HG02943 (cell line): Measurements from ENCODE around the gene CNPY4.
A peak's percentile ranks its signal among the peaks of the same experiment; 100 is the strongest.

Source experiments
- ATAC-seq: cut with Tn5 transposase; IDR thresholded peaks from one replicate; pipeline ENCODE4 v1.9.1; 2021; ENCODE audit warnings: mild to moderate bottlenecking, low read depth, moderate library complexity; ENCODE audit not compliant: unreplicated experiment

The CNPY4 gene

DNA sequence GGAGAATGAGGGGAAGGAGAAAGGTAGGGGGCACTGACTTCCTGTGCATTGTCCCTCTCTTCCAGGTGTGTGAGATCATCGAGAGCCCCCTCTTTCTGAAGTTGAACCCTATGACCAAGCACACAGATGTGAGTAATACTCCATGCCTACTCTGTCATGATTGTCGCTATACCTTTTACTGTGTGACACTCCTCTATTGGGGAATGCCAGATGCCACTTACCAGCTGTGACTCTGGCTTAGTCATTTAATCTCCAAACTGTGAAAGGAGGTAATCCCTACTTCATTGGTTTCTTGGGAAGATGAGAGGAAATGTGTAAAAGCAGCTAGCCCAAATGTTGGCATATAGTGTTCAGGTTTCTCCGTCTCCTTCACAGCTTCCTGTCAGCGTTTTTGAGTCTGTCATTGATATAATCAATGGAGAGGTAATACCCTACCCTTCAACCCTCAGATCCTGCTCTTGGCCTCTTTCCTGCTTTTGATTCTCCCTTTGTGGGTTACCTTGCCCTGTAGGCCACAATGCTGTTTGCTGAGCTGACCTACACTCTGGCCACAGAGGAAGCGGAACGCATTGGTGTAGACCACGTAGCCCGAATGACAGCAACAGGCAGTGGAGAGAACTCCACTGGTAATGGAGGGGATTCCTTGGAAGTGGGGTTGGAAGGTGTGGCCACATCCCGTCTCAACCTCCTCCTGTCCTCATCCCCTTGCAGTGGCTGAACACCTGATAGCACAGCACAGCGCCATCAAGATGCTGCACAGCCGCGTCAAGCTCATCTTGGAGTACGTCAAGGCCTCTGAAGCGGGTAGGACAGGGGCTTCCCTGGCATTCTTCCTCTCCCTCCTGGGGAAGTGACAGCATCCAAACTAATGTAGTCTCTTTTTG, 28.7 kb upstream of the CNPY4 start:
- ATAC-seq = no peak

DNA sequence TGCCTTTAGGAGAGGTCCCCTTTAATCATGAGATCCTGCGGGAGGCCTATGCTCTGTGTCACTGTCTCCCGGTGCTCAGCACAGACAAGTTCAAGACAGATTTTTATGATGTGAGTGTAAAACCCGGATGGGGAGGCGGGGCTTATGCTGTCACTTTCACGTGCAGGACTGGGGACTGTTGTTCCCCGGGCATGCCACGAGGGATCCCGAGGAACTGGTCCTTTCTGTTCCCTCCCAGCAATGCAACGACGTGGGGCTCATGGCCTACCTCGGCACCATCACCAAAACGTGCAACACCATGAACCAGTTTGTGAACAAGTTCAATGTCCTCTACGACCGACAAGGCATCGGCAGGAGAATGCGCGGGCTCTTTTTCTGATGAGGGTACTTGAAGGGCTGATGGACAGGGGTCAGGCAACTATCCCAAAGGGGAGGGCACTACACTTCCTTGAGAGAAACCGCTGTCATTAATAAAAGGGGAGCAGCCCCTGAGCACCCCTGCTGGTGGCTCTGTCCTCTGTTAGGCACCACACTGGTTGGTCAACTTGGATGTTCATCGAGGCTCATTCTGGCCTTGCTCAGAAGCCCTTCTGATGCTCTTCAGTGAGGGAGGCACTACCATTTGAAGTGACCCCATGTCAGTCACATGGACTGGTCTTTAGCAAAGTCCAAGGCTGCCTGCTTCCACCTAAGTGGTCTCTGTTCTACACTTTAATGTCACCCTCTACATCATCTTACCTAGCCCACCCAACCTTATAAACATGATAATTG, 27.8 kb upstream of the CNPY4 start:
- no peak for ATAC-seq

- ATAC-seq = no peak
These were observed 26.4 kb upstream of the CNPY4 start for GRCh38 chr7:100093054-100093453.

DNA sequence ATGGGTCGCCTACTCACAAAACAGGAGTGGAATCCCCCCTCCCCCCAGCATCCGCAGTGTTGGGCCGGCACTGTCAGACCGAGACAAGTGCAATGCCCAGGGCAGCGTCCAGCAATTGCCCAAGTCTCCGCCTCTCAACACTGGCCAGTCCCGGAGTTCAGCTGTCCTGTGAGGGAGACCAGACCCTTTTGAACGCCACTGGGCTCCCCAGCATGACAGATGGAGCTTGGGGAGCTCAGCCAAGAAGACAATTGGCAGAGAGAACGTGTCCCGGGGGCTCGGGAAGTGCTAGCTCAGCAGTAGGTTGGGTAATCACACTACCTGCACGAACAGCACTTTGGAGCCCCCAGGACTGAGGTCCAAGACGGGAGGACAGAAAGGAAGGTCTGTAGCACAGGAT, 25.9 kb upstream of the CNPY4 start:
- ATAC-seq = no peak

DNA sequence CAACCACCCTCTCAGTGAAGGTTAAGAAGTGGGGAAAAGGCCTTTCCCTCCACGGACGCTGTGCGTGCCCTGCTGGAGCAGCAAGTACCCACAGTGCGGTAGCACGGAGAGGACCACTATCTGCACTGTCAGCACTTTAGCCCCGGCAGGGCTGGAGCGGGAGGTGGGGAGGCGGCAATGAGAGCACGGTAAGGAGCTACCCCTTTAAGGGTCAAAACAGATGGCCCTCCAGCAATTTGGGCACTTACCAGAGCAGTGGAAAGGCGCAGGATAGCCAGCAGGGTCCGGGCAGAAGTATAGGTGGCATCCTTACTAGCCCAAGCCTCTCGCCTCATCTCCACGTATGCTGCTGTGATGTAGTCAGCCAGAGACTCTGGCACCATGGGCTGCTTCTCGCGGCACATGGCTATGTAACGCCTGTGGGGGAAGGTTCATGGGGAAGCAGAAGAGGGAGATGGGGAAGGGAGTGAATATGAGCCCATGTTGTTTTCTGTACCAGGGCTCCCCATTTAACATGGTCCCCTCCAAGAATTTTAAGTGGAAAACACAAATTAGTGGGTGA, 25.4 kb upstream of the CNPY4 start:
- ATAC-seq = no peak

DNA sequence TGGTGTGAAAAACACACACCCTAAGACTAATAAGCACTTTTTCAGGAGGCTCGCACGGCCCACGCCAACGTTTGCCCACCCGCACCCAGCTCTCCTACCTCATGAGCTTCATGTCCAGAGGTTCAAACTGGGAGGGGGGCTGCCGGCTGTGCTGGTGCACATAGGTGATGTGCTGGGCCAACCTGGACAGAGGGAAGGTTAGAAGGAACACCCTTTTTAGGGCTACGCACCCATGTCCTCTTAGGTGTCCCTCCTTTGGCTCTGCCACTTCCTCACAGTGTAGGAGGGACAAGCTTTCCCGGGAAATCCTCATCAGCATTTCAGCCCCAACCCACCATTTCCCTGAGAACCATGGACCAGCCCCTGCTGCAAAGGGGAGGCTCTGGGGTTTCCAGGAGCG, 24.1 kb upstream of the CNPY4 start:
- no peak for ATAC-seq

DNA sequence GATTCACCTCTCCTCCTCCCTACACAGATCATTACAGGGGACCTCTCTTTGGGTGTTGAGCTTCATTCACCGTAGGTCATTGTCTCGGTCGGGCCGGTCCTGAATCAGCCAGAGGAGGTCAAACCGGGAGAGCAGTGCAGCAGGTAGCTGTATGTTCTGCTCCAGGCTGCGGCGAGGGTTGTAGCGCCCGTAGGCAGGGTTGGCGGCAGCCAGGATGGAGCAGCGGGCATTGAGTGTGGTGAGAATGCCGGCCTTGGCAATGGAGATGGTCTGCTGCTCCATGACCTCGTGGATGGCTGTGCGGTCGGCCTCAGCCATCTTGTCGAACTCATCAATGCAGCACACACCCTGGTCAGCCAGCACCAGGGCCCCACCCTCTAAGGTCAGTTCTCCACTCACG, 23.7 kb upstream of the CNPY4 start:
- no peak for ATAC-seq

GRCh38 chr7:100098913-100099312, 20.5 kb upstream of the CNPY4 start:
- ATAC-seq = no peak

DNA sequence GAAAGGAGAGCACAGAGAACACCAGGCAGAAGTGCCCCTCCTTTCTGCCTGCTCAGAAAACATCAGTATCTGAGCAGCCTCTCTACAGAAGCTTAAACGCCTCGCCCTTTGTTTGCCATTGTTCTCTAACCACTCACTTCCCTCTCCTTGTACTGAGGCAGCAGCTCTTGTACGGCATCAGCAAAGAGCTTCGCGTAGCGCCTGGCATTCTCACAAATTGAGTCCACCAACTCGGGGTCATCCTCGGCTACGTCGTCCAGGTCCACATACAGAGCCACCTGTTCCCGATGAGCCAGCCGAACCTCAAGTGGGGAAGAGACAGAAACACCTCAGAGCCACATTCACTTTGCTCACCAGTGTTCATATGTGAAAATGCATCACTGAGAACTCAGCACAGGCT, 20.0 kb upstream of the CNPY4 start:
- ATAC-seq = no peak

GRCh38 chr7:100100420-100101015, 18.9 kb upstream of the CNPY4 start:
- peak; percentile 65 for ATAC-seq

- peak; percentile 80 for ATAC-seq
These were observed 18.2 kb upstream of the CNPY4 start, which contains the start of the genes AP4M1 and MCM7 for GRCh38 chr7:100101016-100101862. AP4M1 (plus strand) TSS chr7:100101643; CDS start chr7:100101715, 72 bp downstream. MCM7 (minus strand) TSS chr7:100101397; CDS start chr7:100101294, 103 bp downstream.

DNA sequence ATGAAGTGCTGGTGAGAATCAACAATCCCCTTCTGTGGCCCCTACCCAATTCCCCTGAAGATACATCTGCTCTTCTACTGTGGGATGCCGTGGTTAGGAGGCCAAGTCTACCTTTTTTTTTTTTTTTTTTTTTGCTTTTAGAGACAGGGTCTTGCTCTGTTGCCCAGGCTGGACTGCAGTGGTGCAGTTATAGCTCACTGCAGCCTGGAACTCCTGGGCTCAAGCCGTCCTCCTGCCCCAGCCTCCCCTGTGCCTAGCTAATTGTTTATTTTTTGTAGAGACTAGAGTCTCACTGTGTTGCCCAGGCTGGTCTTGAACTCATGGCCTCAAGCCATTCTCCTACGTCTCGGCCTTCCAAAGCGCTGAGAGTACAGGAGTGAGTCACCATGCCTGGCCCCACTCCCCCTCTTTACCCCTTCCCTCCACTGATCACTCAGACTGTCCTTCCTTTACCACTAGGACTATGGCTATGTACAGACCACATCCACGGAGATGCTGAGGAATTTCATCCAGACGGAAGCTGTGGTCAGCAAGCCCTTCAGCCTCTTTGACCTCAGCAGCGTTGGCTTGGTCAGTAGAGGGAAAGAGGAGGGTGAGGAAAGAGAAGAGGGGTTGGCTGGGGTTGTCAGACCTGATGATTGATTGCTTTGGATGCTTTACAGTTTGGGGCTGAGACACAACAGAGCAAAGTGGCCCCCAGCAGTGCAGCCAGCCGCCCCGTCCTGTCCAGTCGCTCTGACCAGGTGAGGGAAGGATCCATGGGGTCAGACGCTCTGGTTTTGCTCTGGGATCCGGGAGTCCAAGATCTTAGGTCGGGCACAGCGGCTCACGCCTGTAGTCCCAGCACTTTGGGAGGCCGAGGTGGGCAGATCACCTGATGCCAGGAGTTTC, 16.2 kb upstream of the CNPY4 start:
- no peak for ATAC-seq

DNA sequence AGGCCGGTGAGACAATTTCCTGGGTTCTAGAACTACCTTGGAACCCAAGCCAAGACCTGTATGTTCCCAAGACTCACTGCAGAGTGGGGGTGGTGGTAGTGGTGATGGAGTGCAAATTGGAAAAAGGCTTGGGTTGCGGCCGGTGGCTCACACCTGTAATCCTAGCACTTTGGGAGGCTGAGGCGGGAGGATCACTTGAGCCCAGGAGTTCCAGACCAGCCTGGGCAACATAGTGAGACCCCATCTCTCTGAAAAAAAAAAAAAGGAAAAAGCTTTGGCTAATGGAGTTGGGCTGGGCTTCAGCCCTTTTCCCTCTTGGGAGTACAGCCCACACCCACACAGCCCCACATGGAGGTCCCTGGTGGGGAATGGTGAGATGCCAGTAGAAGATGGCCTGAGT, 13.9 kb upstream of the CNPY4 start:
- no peak for ATAC-seq

GRCh38 chr7:100106633-100107032, 12.8 kb upstream of the CNPY4 start:
- no peak for ATAC-seq

GRCh38 chr7:100107125-100107737, 12.2 kb upstream of the CNPY4 start:
- ATAC-seq = no peak

DNA sequence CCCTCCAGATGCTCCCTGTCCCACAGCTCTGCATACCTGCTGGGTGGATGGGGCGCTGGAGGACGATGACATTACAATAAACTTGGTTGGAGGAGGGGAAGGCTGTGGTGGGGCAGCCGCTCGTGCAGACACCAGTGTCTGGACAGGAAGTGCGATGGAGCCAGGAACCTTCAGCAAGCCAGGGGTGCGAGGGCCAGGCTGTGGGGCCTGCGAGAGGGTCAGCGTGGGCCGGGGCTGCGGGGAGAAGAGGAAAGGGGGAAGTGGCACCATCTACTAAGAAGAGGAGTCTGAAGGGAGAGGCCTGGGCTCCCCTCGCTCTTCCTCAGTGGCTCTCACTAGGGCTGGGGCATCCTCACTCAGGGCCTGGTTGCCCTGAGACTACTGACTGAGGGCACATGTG, 11.5 kb upstream of the CNPY4 start:
- no peak for ATAC-seq

DNA sequence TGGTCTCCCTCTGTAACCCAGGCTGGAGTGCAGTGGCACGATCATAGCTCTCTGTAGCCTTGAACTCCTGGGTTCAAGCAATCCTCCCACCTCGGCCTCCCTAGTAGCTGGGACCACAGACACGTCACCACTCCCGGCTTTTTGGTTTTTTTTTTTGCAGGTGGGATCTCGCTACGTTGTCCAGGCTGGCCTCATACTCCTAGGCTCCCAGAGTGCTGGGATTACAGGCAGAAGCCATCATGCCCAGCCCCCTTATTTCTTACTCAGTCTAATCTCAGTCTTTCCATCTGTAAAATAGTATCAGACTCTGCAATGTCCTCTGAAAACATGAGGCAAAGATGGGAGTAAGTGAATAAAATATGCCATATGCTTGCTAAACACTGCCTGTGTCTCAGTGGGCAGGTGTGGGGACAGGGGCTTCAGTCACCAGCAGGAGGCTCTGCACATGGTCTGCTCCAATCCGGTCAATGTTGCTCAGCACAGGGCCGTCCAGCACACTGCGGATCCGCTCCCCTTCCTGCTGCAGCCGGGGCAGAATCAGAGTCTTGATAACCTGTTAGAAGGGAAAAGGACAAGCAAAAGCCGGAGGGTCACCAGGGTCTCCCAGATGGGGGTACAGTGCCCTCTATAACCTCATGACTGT, 9.8 kb upstream of the CNPY4 start:
- no peak for ATAC-seq

GRCh38 chr7:100111156-100111555, 8.3 kb upstream of the CNPY4 start:
- ATAC-seq = no peak
